ENCODE measurements around the gene COL4A3.

The COL4A3 gene

DNA sequence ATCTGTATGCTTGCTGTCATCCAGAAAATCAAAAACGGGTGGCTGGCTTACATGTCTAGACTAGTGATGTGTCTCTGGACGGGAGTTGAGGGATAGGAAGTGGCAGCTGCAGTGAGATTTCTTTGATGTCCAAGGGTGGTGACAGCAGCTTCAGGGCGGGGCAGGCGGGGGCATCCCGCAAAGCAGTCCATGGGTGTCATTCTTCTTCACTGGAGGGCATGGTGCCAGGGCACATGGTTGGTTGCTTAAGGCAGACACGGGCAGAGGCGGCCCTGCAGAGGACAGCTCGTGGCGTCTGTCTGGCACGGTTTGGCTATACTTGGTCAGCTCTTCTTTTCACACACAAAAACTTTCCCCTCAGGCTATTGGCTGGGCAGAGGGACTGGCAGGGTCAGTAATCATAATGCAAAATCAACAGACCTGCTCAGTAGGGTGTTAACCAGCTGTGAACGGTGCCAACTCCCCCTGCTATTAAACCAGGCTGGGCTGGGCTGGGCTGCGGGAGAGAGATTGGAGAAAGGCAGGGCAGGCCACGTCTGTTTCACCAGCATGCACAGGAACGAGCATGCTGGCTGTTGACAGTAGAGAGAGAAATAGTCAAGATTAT lies 63.7 kb downstream of the COL4A3 start:
- H3K27me3 ChIP-seq (ENCODE audit: control insufficient read depth in 1 of 2, insufficient read depth in 2 of 2, low read length in 2 of 2): peaks cover 0 to 4% of the 10 kb centered on the region in 2 donors
- no peaks in the 10 kb centered on the region for H3K9me3 ChIP-seq (ENCODE audit: control insufficient read depth in 1 of 2, low read length in 2 of 2)
- H3K36me3 ChIP-seq (ENCODE audit: control insufficient read depth in 1 of 2, insufficient read depth in 2 of 2, low read length in 2 of 2): no peaks in the 10 kb centered on the region
- H3K4me1 ChIP-seq (ENCODE audit: control insufficient read depth in 1 of 2, insufficient read depth in 2 of 2, low read length in 2 of 2): no peaks in the 10 kb centered on the region
- H3K27ac ChIP-seq (ENCODE audit: low read depth, low read length): no peak overlapping the region
- H3K9ac ChIP-seq (ENCODE audit: low read depth in 1 of 2, low read length in 2 of 2): no peak overlapping the region
- H3K4me3 ChIP-seq (ENCODE audit: low read depth in 1 of 2, low read length in 2 of 2): no peak overlapping the region

DNA sequence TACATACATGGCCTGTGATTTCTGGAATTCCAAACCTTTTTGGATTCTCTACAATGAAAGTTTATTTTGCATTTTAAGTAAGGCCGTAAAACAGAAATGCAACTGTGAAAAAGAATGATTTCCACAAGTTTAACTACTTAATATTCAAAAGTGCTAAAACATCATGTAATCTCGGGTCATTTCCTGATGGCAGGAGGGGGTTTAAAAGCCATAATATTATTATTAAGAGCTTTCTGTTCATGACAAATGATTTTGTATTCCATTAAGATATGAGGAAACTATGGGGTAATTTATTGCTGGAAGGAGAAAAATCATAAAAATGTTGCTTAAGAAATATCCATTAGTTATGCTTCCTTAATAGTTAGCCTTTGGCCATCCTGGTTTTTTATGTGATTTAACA lies 65.7 kb downstream of the COL4A3 start:
- no peak overlapping the region for H3K9ac ChIP-seq (ENCODE audit: low read depth in 1 of 2, low read length in 2 of 2)
- no peaks in the 10 kb centered on the region for H3K9me3 ChIP-seq (ENCODE audit: control insufficient read depth in 1 of 2, low read length in 2 of 2)
- H3K4me1 ChIP-seq (ENCODE audit: control insufficient read depth in 1 of 2, insufficient read depth in 2 of 2, low read length in 2 of 2): no peaks in the 10 kb centered on the region
- no peak overlapping the region for H3K4me3 ChIP-seq (ENCODE audit: low read depth in 1 of 2, low read length in 2 of 2)
- H3K27ac ChIP-seq (ENCODE audit: low read depth, low read length): no peak overlapping the region
- peaks cover 0 to 4% of the 10 kb centered on the region in 2 donors for H3K27me3 ChIP-seq (ENCODE audit: control insufficient read depth in 1 of 2, insufficient read depth in 2 of 2, low read length in 2 of 2)
- no peaks in the 10 kb centered on the region for H3K36me3 ChIP-seq (ENCODE audit: control insufficient read depth in 1 of 2, insufficient read depth in 2 of 2, low read length in 2 of 2)

DNA sequence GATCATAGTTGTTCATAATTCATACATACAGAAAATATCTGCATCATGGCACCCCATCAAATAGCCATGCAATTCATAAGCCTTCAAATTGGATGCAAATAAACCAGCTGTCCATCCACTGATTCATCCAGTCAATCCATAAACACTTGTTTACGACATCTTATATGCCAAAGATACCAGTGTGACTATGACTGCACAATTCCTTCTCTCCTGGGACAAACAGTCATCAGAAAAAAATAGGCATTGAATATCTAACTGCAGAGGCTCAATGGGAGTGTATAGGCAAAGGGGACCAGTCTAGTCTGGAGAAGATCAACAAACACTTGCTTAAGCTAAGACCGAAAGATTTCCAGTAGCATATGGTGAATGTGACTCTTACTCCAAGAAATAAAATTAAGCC lies 70.0 kb downstream of the COL4A3 start:
- H3K36me3 ChIP-seq (ENCODE audit: control insufficient read depth in 1 of 2, insufficient read depth in 2 of 2, low read length in 2 of 2): no peaks in the 10 kb centered on the region
- H3K4me3 ChIP-seq (ENCODE audit: low read depth in 1 of 2, low read length in 2 of 2): no peak overlapping the region
- no peak overlapping the region for H3K9ac ChIP-seq (ENCODE audit: low read depth in 1 of 2, low read length in 2 of 2)
- H3K27ac ChIP-seq (ENCODE audit: low read depth, low read length): no peak overlapping the region
- H3K4me1 ChIP-seq (ENCODE audit: control insufficient read depth in 1 of 2, insufficient read depth in 2 of 2, low read length in 2 of 2): no peaks in the 10 kb centered on the region
- H3K9me3 ChIP-seq (ENCODE audit: control insufficient read depth in 1 of 2, low read length in 2 of 2): no peaks in the 10 kb centered on the region
- H3K27me3 ChIP-seq (ENCODE audit: control insufficient read depth in 1 of 2, insufficient read depth in 2 of 2, low read length in 2 of 2): no peaks in the 10 kb centered on the region

DNA sequence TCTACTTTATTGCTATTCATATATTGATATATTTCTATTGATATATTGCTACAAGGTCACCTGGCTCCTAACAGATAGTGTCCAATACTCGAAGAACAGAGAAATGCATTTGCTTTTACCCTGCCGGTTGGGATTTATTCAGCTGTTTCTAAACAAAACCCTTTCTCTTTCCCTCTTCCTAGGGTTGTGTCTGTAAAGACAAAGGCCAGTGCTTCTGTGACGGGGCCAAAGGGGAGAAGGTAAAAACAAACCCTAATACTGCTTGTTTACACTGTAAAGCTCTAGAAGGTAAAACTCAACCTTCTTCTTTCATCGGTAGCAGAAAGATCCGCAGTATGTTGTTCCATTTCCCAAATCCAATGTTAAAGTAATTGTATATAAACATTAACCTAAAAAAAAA lies 73.4 kb downstream of the COL4A3 start:
- Histone ChIP-seq H3K9me3 (ENCODE audit: control insufficient read depth in 1 of 2, low read length in 2 of 2) (no peaks in the 10 kb centered on the region), H3K27me3 (ENCODE audit: control insufficient read depth in 1 of 2, insufficient read depth in 2 of 2, low read length in 2 of 2) (no peaks in the 10 kb centered on the region), H3K4me1 (ENCODE audit: control insufficient read depth in 1 of 2, insufficient read depth in 2 of 2, low read length in 2 of 2) (no peaks in the 10 kb centered on the region), H3K4me3 (ENCODE audit: low read depth in 1 of 2, low read length in 2 of 2) (no peak overlapping the region), H3K27ac (ENCODE audit: low read depth, low read length) (no peak overlapping the region), H3K9ac (ENCODE audit: low read depth in 1 of 2, low read length in 2 of 2) (no peak overlapping the region), H3K36me3 (ENCODE audit: control insufficient read depth in 1 of 2, insufficient read depth in 2 of 2, low read length in 2 of 2) (no peaks in the 10 kb centered on the region)

DNA sequence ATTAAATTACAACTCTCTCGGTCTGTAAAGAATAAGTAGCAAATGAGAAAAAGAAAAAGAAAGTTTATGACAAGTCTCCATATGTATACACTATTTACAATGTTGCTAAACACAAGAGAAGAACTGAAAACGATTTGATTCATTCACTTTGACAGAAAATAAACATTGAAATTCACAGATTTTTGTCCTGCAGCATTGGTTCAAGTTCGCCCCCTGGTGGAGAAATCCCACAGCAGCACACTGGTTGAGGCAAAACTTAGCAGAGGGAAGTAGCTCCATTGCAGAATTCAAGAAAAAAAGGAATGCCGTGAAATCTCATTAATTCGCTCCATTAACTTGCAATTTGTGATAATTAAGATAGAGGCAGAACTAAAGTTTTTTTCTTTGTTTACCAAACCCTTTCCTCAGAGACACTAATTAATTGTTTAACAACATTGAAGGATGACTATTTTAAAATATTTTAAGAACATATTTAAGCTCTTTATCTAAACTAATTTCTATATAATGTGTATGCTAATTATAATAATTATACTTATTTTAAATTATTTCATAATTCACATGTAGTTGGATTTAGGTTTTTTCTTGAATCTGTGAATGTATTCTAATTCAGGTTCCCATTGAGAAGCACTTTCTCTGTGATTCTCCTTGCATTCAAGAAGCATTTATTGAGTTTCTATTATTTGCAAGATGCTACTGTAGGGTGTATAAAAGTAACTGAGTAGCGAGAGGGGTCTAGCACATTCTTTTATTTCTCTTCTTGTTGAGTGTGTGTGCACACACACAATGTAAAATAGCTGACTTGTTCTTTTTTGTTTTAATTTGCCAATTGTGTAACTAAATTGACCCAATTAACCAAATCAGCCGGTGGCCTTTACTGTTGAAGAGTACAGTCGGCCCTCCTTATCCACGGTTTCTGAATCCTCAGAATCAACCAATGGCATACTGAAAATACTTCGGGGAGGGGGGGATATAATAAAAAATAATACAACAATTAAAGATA lies 74.1 kb downstream of the COL4A3 start:
- Histone ChIP-seq H3K9me3 (ENCODE audit: control insufficient read depth in 1 of 2, low read length in 2 of 2) (no peaks in the 10 kb centered on the region), H3K9ac (ENCODE audit: low read depth in 1 of 2, low read length in 2 of 2) (no peak overlapping the region), H3K27ac (ENCODE audit: low read depth, low read length) (no peak overlapping the region), H3K27me3 (ENCODE audit: control insufficient read depth in 1 of 2, insufficient read depth in 2 of 2, low read length in 2 of 2) (no peaks in the 10 kb centered on the region), H3K4me3 (ENCODE audit: low read depth in 1 of 2, low read length in 2 of 2) (no peak overlapping the region), H3K36me3 (ENCODE audit: control insufficient read depth in 1 of 2, insufficient read depth in 2 of 2, low read length in 2 of 2) (no peaks in the 10 kb centered on the region), H3K4me1 (ENCODE audit: control insufficient read depth in 1 of 2, insufficient read depth in 2 of 2, low read length in 2 of 2) (no peaks in the 10 kb centered on the region)

DNA sequence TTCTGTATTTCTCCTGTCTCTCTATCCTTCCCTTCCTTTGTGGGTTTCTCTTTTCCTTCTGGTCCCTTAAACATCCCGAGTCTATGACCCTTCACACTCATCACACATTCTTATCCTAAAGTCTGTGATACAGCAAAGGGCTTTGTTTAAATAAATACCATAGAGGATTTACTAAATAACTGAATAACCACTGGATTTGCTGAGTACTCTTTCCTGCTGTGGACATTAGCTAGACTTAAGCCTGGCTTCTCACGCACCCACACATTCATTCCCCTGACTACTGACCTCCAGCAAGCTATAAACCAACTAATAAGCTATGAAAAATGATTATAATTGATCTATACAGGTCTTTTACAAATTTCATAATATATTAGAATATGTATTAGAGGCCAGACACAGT lies 76.6 kb downstream of the COL4A3 start:
- H3K36me3 ChIP-seq (ENCODE audit: control insufficient read depth in 1 of 2, insufficient read depth in 2 of 2, low read length in 2 of 2): no peaks in the 10 kb centered on the region
- no peaks in the 10 kb centered on the region for H3K9me3 ChIP-seq (ENCODE audit: control insufficient read depth in 1 of 2, low read length in 2 of 2)
- H3K4me1 ChIP-seq (ENCODE audit: control insufficient read depth in 1 of 2, insufficient read depth in 2 of 2, low read length in 2 of 2): no peaks in the 10 kb centered on the region
- H3K27me3 ChIP-seq (ENCODE audit: control insufficient read depth in 1 of 2, insufficient read depth in 2 of 2, low read length in 2 of 2): no peaks in the 10 kb centered on the region
- no peak overlapping the region for H3K27ac ChIP-seq (ENCODE audit: low read depth, low read length)
- no peak overlapping the region for H3K4me3 ChIP-seq (ENCODE audit: low read depth in 1 of 2, low read length in 2 of 2)
- no peak overlapping the region for H3K9ac ChIP-seq (ENCODE audit: low read depth in 1 of 2, low read length in 2 of 2)

DNA sequence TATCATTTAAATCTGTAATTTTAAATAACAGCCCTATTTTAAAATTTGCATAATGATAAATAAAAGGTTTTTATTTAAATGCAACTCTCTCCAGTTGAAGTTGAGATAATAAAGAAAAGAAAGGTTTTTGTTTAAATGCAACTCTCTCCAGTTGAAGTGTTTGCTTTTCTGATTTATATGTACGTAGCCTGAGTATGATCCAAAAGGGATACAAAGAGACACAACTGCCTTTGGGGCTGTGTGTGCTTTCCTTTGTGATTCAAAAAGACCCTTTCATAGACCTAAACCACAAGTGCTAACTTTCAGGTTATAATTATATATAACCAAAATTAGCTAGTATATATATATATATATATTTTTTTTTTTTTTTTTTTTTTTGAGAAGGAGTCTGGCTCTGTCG lies 84.5 kb downstream of the COL4A3 start:
- Histone ChIP-seq H3K4me3 (ENCODE audit: low read depth in 1 of 2, low read length in 2 of 2) (no peak overlapping the region), H3K36me3 (ENCODE audit: control insufficient read depth in 1 of 2, insufficient read depth in 2 of 2, low read length in 2 of 2) (no peaks in the 10 kb centered on the region), H3K9me3 (ENCODE audit: control insufficient read depth in 1 of 2, low read length in 2 of 2) (no peaks in the 10 kb centered on the region), H3K27ac (ENCODE audit: low read depth, low read length) (no peak overlapping the region), H3K4me1 (ENCODE audit: control insufficient read depth in 1 of 2, insufficient read depth in 2 of 2, low read length in 2 of 2) (no peaks in the 10 kb centered on the region), H3K27me3 (ENCODE audit: control insufficient read depth in 1 of 2, insufficient read depth in 2 of 2, low read length in 2 of 2) (no peaks in the 10 kb centered on the region), H3K9ac (ENCODE audit: low read depth in 1 of 2, low read length in 2 of 2) (no peak overlapping the region)

DNA sequence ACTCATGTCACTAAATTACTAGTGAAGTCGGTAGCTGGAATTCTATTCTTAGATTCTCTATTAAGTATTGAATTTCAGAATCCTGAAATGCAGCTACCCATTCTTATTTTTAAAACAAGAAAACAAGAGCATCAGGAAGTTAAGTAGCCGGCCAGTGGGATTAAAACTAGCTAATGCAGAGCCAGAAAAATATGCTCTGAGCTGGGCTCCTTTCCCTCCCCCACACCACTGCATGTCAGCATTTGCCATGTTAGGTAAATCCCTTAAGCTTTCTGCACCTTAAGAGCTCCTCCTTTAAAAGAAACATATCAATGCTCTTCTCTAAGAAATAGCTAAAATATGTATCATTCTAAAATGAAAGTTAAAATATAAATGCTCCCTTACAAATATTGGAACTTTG lies 88.4 kb downstream of the COL4A3 start:
- Histone ChIP-seq H3K27me3 (ENCODE audit: control insufficient read depth in 1 of 2, insufficient read depth in 2 of 2, low read length in 2 of 2) (no peaks in the 10 kb centered on the region), H3K9me3 (ENCODE audit: control insufficient read depth in 1 of 2, low read length in 2 of 2) (no peaks in the 10 kb centered on the region), H3K4me1 (ENCODE audit: control insufficient read depth in 1 of 2, insufficient read depth in 2 of 2, low read length in 2 of 2) (no peaks in the 10 kb centered on the region), H3K9ac (ENCODE audit: low read depth in 1 of 2, low read length in 2 of 2) (no peak overlapping the region), H3K27ac (ENCODE audit: low read depth, low read length) (no peak overlapping the region), H3K36me3 (ENCODE audit: control insufficient read depth in 1 of 2, insufficient read depth in 2 of 2, low read length in 2 of 2) (no peaks in the 10 kb centered on the region), H3K4me3 (ENCODE audit: low read depth in 1 of 2, low read length in 2 of 2) (no peak overlapping the region)

DNA sequence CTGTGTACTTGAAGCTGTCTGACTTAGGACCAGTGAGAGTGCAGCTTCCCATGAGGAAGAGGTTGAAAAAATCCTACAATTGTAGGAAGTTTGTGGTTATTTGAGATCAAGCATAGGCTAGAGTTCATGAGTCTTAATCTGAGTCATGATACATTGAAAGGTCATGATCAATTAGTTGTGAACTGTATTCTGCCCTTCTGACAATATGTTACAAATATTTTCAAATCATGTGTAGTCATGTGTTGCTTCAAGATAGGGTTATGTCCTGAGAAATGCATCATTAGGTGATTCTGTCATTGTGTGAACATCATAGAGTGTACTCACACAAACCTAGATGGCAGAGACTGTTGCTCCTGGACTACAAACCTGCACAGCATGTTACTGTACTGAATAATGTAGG lies 92.2 kb downstream of the COL4A3 start:
- Histone ChIP-seq H3K27ac (ENCODE audit: low read depth, low read length) (no peak overlapping the region), H3K9me3 (ENCODE audit: control insufficient read depth in 1 of 2, low read length in 2 of 2) (no peaks in the 10 kb centered on the region), H3K27me3 (ENCODE audit: control insufficient read depth in 1 of 2, insufficient read depth in 2 of 2, low read length in 2 of 2) (no peaks in the 10 kb centered on the region), H3K4me1 (ENCODE audit: control insufficient read depth in 1 of 2, insufficient read depth in 2 of 2, low read length in 2 of 2) (no peaks in the 10 kb centered on the region), H3K9ac (ENCODE audit: low read depth in 1 of 2, low read length in 2 of 2) (no peak overlapping the region), H3K36me3 (ENCODE audit: control insufficient read depth in 1 of 2, insufficient read depth in 2 of 2, low read length in 2 of 2) (no peaks in the 10 kb centered on the region), H3K4me3 (ENCODE audit: low read depth in 1 of 2, low read length in 2 of 2) (no peak overlapping the region)

DNA sequence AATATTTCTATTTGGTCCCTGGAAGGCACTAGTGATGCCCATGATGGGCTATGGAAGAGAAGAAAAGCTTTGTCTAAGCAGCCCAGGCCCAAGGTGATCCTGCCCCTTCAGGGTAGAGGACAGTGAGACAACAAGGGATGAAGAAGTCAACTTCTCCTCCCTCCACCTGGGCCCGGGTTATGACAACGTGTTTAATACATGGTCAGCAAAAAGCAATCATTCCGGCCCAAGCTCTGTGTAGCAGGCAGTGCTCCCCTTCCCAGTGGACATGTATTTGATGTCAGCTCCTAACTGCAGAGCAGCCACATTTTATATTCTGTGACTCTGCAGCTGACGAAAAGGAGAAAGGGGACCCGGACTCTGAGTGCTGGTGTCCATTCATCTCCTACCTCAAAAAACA lies 93.4 kb downstream of the COL4A3 start:
- H3K36me3 ChIP-seq (ENCODE audit: control insufficient read depth in 1 of 2, insufficient read depth in 2 of 2, low read length in 2 of 2): no peaks in the 10 kb centered on the region
- H3K9me3 ChIP-seq (ENCODE audit: control insufficient read depth in 1 of 2, low read length in 2 of 2): no peaks in the 10 kb centered on the region
- H3K4me1 ChIP-seq (ENCODE audit: control insufficient read depth in 1 of 2, insufficient read depth in 2 of 2, low read length in 2 of 2): no peaks in the 10 kb centered on the region
- no peaks in the 10 kb centered on the region for H3K27me3 ChIP-seq (ENCODE audit: control insufficient read depth in 1 of 2, insufficient read depth in 2 of 2, low read length in 2 of 2)
- H3K9ac ChIP-seq (ENCODE audit: low read depth in 1 of 2, low read length in 2 of 2): no peak overlapping the region
- H3K4me3 ChIP-seq (ENCODE audit: low read depth in 1 of 2, low read length in 2 of 2): no peak overlapping the region
- no peak overlapping the region for H3K27ac ChIP-seq (ENCODE audit: low read depth, low read length)

Data from duodenal mucosa (tissue), 2 donors.